Neutrophil (primary cell): ENCODE measurements around the gene TMEM154.

Experiments
- H3K27ac ChIP-seq: fragments of 200-600 bp; sonication (generic); 2 replicates; pipeline ENCODE4 v1.5.1; 2016; ENCODE audit warnings: mild to moderate bottlenecking, moderate library complexity
- H3K27me3 ChIP-seq: fragments of 200-600 bp; sonication (generic); 2 replicates; pipeline ENCODE4 v1.6.0; 2016; ENCODE audit warnings: mild to moderate bottlenecking
- H3K36me3 ChIP-seq: fragments of 200-600 bp; sonication (generic); 2 replicates; pipeline ENCODE4 v1.5.1; 2017
- H3K4me1 ChIP-seq, 2 experiments: fragments of 200-600 bp in 1 of 2; sonication (generic) in 1 of 2; 1 replicate in 1 of 2; 2 replicates in 1 of 2; pipeline versions ENCODE4 v1.5.1 to v1.6.1; 2013 to 2016; ENCODE audit warnings: low read depth in 1 of 2, low read length in 1 of 2, mild to moderate bottlenecking in 1 of 2, moderate library complexity in 1 of 2; ENCODE audit not compliant: control insufficient read depth in 1 of 2, insufficient read depth in 1 of 2
- H3K4me3 ChIP-seq, 2 experiments: fragments of 200-600 bp in 1 of 2; sonication (generic) in 1 of 2; 1 replicate in 1 of 2; 2 replicates in 1 of 2; pipeline ENCODE4 v1.5.1; 2013 to 2016; ENCODE audit warnings: low read depth in 1 of 2, low read length in 1 of 2, mild to moderate bottlenecking in 1 of 2, moderate library complexity in 1 of 2
- H3K9me3 ChIP-seq: fragments of 200-600 bp; sonication (generic); 2 replicates; pipeline ENCODE4 v1.5.1; 2016
- CTCF ChIP-seq: fragments of 200-600 bp; sonication (generic); IDR thresholded peaks from 2 replicates; pipeline ENCODE4 v1.5.1; 2016; ENCODE audit warnings: antibody characterized with exemption

Gene TMEM154

GRCh38 chr4:152613351-152613750, 66.4 kb downstream of the TMEM154 start:
- H3K27ac ChIP-seq, result no peak overlapping the region
- H3K27me3 ChIP-seq, result no peaks in the 10 kb centered on the region
- TF ChIP-seq CTCF, result no peak
- H3K4me1 ChIP-seq, result no peaks in the 10 kb centered on the region
- no peaks in the 10 kb centered on the region for H3K36me3 ChIP-seq
- no peaks in the 10 kb centered on the region for H3K9me3 ChIP-seq
- H3K4me3 ChIP-seq, result no peak overlapping the region

- Histone ChIP-seq H3K4me1 (no peaks in the 10 kb centered on the region), H3K36me3 (no peaks in the 10 kb centered on the region), H3K4me3 (no peak overlapping the region), H3K27ac (no peak overlapping the region), H3K9me3 (no peaks in the 10 kb centered on the region), H3K27me3 (no peaks in the 10 kb centered on the region)
- no peak for TF ChIP-seq CTCF
Measured at GRCh38 chr4:152610131-152610530, 69.7 kb downstream of the TMEM154 start.

- no peak overlapping the region for H3K4me3 ChIP-seq
- H3K9me3 ChIP-seq, result no peaks in the 10 kb centered on the region
- H3K4me1 ChIP-seq, result no peaks in the 10 kb centered on the region
- no peaks in the 10 kb centered on the region for H3K36me3 ChIP-seq
- no peaks in the 10 kb centered on the region for H3K27me3 ChIP-seq
- H3K27ac ChIP-seq, result no peak overlapping the region
- no peak for TF ChIP-seq CTCF
Measured at GRCh38 chr4:152609481-152609880, 70.3 kb downstream of the TMEM154 start.

GRCh38 chr4:152607178-152607577, 72.6 kb downstream of the TMEM154 start:
- Histone ChIP-seq H3K9me3 (no peaks in the 10 kb centered on the region), H3K4me1 (no peaks in the 10 kb centered on the region), H3K36me3 (no peaks in the 10 kb centered on the region), H3K4me3 (no peak overlapping the region), H3K27ac (no peak overlapping the region), H3K27me3 (no peaks in the 10 kb centered on the region)
- TF ChIP-seq CTCF, result no peak

- Histone ChIP-seq H3K4me1 (no peaks in the 10 kb centered on the region), H3K36me3 (no peaks in the 10 kb centered on the region), H3K9me3 (no peaks in the 10 kb centered on the region), H3K27ac (no peak overlapping the region), H3K4me3 (no peak overlapping the region), H3K27me3 (no peaks in the 10 kb centered on the region)
- TF ChIP-seq CTCF, result no peak
Measured at GRCh38 chr4:152606753-152607152, 73.0 kb downstream of the TMEM154 start.
